H7 (cell line): ENCODE measurements around the gene WDR70. TPM values are rescaled to one million over a fixed set of nuclear protein-coding genes. Genes with fewer than 3 reads are reported as not detected.

Experiments
- total RNA-seq: library from RNA; depleted of rRNA; stranded (reverse); fragments of >200 nt; shearing (Covaris generic); gene quantifications from 2 replicates; pipeline ENCODE4 v1.2.3, GENCODE V29; 2014; rRNA removed

The WDR70 gene
- total RNA-seq, 1 experiment from 2014 or later = 28.0 TPM

Other genes with a start within 250 kb of the WDR70 start
- gene CPLANE1, start 129.9 kb upstream of the WDR70 start, total RNA-seq = 3.1 and 4.6 TPM in 2 replicates
- 83.9 and 108 TPM in 2 replicates for gene NUP155, start 8.2 kb upstream of the WDR70 start, total RNA-seq